ENCODE measurements around the gene PNCK.
A peak's percentile ranks its signal among the peaks of the same experiment; 100 is the strongest.

PNCK gene

DNA sequence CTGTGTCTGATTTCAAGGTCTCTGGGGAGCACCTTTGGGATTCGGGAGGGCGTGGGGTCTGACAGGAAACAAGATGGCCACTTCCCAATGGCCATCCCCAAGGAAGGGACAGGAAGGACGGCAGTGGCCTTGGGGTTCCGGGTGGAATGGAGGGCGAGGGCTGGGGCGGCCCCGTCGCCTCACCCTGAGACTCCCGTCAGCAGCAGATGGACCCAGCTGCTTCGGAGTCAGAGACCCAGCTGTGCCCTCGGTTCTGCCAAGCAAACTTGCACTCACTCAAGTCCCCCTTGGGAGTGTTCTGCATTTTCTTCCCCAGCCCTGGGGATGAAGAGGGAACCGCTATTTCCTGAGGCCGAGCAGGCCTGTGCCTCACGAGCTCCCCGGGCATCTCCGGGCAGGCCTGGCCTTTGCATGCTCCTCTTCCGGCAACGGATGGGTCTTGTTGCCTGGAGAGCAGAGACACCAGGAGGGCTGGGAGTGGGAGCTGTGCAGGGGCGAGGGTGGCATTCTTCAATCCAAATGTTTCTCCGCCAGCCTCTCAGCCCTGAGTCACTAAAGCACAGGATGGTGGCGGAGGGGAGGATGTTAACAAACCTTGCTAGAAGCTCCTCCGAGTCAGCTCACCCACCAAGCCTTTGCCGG, 33.4 kb downstream of the PNCK start:
- DNase-seq: no peak

DNA sequence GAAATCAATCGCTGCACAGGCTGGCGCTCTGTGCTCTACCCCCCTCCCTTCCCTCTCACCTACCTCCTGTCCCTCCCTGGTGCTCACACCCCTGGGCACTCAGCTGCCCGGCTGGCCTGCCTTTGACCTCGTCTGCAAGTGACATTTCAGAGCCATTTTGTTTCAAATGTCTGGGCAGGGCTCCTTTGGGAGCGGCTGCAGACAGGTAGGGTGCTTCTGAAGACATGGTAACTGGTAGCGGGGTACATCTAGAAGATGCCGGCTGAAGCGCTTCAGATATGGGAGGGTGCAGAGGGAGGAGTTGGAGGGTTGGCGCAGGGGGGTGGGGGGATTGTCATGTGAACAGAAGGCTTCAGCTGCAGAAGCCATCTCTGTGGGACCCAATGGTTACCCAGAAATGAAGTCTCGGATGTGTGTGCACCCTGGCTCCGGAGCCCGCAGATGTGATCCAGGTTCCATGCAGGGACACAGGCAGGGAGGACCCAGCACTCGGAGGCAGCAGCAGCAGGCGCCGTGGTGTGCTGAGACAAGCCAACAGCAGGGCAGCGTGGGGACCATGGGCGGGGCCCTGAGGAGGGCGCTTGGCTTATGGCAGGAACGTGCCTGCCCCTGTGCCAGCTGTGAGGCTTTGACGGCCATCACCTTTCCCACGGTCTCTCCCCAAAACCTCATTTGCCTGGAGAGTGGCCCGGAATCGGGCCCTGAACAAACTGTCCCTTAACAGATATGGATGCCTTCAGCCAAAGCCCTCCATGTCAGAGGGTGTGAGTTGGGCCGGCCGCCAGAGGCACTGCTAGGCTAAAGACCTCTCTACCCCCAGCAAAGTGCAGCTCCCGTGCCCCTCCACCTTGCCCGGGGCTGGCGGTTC, 34.2 kb downstream of the PNCK start:
- peak; percentile 23 for DNase-seq

DNA sequence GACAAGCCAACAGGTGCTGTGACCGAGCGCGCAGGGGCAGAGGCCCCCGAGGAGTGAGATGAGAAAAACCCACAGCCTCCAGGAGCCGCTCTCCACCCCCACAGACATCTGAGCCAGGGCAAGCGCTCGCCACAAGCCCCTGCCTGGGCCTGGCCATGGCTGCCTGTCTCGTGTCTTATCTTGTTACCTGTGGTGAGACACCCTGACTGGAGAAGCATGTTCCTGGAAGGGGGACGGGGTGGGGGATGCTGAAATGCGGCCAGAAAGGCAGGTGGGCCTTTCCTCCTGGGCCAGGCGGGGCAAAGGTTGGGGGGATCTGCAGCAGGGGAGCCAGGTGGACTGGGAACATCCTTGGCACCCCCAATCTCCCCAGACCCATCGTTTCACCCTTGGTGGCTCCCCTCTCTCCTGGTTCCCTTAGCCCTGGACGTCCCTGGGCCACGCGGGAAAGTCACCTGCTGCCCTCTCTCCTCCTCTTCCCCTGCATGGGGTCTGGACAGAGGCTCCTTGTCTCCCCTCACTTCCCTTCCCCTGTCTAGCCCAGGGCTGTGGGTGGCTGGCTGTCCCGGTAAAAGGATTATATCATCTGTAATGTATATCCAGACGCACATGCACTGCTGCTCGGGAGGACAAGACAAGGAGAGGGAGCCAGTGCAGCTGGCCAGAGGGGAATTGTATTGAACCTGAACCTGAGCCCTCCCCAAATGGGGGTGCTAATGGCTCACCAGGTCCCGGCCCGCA, 35.0 kb downstream of the PNCK start:
- no peak for DNase-seq

DNA sequence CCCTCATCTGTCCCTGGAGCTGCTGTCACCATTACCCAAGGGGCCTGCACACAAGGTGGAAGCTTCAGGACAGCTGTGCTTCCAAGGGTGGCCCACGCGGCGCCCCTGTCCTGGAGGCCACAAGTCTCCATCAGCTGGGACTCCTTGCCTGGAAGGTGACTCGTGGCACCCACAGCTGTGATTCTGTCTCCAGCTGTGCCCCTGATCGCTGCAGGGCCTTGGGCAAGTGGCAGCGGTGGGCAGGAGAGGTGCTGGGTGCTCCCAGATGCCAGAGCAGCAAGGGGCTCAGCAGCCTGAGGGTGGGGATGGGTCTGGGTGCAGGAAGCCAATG, 35.6 kb downstream of the PNCK start:
- no peak for DNase-seq

DNA sequence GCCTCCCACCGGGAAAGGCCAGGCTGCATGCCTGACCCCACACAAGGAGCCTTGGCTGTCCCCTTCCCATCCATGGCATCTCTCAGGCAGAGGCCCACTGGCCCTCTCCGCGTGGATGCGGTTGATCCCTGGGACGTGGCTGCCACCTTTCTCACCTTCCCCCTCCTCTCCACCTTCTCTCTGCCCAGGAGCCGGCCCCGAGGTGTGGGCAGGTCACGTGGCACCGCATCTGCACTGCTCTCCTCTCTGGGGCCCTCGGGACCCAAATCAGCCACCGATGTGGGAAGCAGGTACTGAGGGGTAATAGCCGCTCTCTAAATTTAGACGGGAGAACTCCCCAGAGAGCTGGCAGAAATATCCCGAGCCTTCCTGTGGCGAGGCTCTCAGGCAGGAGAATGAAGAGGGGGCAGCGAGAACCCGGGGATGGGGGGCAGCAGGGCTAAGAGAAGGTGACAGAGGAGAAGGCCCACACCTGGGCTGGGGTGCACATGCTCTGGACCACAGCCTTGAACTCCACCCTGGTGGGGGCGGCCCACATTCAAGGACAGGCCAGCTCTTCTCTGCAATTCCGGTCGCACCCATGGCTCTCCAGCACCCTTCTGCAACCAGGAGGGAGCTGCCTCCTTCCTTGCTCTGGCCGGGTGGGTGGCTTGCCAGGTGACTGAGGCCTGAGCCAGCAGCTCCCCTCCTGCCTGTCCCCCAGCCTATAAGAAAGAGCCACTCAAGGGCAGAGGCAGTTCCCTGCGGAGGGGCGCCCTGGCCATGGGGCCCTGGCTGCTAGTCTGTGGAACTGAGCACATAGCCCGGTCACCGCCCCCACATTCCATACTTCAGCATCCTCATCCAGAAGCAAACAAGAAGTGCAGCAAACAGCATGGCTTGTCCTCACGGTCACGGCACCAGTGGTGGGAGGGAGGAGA, 36.2 kb downstream of the PNCK start:
- no peak for DNase-seq

DNA sequence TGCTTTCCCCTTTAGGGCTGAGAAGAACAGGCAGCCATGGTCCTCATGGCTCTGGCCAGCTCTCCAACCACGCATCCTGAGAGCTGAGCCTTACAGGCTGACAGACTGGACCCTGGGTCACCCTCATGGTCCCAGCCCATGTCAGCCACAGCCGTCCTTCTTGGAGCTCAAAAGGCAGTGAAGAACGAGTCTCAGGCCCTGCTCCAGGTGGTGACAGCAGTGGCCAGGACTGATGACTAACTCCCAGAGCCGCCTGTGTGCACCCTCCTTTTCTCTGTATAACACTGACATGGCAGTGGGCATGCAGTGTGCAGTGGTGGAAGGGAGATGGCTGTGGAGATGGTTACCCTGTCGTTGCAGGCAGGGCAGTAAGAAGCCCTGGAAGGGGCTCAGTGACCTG, 36.9 kb downstream of the PNCK start:
- DNase-seq: no peak

DNA sequence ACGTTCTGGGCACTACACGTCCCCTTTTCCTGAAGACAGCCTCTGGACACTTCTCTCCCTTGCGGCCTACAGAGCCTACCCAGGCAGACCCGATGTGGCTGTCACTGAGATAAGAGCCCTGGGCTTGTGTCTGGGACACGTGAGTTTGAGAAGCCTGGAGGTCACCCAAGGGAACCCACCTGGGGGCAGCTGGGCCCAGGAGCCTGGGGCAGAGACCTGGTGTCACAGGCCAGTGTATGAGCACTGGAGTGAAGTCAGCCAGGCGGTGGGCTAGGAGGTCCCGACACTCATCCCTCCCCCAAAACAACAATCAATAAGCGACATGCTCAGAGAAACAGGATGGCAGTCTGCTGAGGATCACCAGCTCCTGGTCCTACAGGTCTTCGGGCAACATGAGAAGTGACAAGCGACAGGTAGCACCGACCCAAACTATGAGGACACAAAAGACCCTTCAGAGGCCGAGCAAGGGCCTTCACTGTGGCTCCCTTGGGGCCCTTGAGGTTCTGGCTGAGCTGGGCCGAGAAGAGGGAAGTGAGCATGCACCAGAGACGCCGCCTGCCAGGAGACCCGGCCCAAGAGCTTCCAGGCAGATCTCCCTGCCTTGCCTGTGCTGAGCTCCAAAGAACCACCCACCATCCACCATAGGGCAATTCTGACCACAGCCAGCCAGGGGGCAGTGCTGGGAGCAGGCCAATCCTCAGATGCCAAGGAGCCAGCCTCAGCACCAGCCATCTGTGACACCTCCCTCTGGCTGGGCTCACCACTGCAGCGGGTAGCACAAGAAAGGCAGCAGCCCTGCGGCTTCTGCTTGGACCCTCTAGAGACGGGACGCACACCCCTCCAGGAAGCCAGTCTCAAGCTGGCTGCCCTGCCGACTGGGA, 37.6 kb downstream of the PNCK start:
- peak; percentile 82 for DNase-seq

DNA sequence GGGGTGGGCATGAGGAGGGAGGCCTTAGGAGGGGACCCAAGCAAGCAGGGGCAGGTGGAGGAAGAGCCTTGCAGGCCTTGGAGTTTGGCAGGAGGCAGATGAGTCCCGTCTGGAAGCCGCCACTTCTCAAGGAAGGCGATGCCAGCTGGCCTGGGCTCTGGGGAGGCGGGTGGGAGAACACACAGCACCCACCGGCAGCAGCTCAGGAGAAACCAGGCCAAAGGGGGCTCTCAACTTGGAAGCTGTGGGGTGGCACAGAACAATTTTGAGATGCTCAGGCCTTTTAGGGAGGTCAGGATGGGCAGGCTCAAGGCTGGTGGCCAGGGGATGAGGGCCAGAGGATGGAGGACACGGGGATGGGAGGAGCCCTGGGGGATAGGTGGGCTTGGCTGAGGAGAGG, 38.2 kb downstream of the PNCK start:
- no peak for DNase-seq

DNA sequence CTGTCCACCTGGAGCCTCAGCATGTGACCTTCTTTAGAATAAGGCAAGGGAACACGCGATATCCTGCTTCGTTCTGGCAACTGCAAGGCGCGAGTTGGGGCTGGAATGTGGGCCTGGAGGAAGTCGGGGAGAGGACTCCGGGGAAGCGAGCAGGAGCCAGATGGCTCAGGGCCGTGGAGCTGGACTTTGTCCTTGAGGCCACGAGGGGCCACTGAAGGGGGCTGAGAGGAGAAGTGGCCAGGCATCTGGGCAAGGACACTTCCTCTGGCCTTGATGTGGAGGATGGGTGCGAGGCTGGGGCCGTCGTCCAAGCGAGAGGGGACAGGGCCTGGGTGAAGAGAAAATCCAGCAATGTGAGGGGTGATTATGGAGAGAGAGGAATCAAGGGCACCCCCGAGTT, 38.8 kb downstream of the PNCK start:
- no peak for DNase-seq

DNA sequence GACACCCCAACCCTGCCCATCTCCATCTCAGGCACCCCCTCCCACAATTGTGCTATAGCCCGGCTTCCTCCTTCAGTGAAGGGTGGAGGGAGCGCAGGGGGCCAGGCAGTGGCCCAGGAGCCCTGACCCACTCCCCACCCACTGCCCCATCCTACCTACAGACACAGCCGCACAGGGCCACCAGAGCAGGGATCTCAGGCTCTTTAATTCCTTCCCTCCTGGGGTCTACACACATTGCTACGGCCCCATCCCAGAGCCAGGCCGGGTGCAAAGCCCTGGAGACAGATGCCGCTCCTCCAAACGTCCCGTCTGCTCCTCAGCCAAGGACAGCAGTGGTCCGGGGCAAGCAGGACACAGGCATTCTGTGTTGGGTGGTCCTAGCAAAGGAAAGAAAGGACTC, 39.4 kb downstream of the PNCK start:
- no peak for DNase-seq

DNA sequence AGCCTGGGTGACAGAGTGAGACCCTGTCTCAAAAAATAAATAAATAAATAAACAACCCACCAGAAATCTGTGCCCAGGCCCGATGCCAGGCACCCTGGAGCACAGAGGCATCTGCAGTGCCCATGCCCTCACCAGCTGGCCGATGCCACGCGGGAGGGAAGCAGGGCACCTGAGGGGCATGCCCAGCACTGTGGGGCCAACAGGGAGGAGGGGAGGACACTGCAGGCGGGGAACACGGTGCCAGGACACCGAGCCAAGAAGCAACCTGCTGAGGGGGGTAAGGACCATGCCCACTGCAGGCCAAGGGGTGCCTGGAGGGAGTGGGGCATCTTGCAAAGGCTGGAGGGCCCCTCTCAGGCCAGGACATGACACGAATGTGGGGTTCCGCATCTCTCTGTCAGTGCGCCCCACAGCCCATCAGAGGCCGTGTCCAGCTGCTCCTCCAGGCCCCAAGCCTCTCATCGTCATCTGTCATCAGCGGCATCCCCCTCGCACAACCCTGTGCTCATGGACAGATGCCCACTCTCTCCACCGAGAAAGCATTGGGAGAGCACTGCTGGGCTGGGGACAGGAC, 39.9 kb downstream of the PNCK start:
- DNase-seq: no peak

DNA sequence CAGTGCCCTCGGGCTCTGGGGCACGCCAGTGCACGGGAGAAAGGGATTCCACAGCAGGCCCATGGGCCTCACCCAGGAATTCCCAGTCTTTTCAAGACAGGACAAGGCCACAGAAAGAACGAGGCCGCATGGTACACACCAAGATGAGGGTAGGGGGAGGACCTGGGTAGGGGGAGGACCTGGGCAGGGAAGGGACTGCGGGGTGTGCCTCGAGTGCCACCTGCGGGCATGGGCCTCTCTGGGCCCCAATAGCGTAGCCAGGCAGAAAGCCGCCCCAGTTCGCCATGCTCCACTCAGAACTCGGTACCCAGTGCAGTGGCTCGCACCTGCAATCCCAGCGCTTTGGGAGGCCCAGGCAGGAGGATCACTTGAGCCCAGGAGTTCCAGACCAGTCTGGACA, 40.6 kb downstream of the PNCK start:
- DNase-seq: no peak

DNA sequence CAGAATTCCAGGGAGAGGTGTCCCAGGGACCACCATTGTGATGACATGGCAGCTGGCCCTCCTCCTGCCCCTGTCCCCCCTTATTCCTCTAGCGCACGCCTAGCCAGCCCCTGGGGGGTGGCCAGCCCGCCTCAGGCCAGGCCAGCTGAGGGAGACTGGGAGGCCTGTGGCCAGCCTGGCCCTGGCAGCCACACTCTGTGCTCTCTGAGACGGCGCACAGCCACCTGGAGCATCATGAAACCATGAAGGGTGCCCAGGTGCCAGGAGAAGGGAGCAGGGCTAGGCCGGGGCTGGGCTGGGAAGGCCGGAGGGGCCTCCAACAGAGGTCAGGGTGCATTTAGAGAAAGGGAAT, 41.0 kb downstream of the PNCK start:
- no peak for DNase-seq

DNA sequence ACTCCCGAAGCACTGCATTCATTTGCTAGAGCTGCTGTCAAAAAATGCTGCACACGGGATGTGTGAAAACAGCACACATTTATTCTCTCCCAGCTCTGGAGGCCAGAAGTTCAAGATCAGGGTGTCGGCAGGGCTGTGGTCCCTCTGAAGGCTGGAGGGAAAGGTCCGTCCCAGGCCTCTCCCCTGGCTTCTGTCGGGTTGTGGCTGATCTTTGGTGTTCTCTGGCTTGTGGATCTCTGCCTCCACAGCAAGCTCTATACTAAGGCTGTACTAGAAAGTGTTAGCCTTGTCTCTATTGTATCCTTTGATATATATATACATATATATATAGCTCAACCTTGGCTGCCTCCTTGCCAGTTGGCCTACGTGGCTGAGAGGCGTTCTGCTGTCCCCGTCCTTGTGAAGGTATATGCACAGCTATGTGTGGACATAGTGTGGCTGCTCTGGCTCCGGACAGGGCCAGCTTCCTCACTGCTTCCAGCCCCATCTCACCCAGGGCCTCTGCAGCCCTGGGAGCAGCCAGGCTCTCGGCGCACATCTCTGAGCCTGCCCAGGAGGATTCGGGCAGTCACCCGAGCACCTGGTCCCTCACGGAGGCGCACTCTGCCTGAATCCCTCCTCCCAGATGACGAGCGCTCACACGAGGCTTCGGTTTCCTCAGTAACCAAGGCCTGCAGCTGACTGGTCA, 41.6 kb downstream of the PNCK start:
- no peak for DNase-seq

DNA sequence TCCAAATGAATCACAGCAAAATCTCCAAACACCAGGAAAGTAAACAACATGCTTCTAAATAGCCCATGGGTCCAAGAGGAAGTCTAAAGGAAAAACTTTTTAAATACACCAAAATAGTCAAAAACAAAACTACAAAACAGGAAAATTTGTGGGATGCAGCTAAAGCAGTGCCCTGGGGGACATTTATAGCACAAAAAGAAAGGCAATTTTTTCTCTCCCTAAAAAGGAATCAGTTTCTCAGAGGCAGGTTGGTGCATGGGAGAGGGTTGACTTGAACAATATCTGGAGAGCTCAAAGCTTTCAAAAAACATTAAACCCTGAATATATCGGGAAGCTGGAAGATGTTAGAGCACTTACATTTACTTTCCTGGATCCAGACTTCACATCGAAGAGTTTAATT, 42.3 kb downstream of the PNCK start:
- DNase-seq: no peak

DNA sequence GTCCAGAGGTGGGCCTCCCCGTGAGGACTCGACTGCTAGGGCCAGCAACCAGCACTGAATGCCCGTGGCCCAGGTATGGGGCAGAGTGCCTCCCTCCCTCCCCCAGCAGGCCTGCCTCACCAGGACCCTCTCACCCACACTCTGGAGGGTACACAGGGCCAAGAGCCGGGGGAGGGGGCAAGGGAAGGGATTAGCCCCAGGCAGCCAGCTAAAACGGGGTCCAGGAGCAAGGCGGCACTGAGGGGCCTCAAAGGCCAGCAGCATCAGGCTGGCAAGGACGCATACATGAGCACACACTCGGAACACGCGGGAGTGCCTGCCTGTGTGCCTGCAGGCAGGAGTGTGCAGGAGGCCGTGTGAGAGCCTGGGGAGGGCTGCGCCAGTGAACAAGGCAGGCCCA, 44.9 kb downstream of the PNCK start:
- no peak for DNase-seq

DNA sequence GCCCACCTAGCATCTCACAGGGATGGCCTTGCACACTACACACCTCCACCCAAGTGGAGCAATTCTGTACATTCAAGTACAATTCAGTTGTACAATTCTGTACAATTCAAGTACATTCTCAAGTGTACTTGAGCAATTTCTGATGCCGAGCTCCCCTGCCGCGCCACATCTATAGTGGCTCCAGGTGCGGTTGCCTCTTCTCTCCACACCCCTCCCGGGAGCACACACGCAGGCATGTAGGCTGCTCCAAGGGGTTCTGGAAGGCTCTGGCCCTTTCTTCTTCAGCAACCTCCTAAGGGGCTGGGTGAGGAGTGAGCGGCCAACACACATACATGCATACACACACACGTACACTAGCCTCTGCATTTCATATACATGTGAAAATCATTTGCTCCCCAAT, 45.5 kb downstream of the PNCK start:
- DNase-seq: no peak

DNA sequence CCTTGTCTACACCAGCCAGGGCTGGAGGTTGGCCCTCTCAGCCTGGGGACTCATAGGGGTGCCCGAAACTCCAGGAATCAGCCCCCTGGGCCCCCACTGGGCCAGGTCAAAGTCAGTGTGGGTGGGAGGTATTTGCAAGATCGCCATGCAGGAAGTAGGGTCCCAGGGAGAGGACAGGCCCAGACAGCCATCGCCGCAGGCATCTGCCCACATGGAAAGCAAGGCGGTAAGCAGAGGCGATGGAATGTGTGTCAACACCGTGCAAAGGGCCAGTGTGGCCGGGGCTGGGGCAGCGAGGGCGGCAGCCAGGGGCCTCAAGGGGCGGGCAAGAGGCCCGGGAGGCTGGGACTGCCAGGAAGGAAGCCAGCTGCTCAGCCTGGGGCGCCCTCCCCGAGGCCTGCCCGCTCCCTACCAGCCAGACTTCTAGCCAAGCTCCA, 45.9 kb downstream of the PNCK start:
- DNase-seq: no peak

DNA sequence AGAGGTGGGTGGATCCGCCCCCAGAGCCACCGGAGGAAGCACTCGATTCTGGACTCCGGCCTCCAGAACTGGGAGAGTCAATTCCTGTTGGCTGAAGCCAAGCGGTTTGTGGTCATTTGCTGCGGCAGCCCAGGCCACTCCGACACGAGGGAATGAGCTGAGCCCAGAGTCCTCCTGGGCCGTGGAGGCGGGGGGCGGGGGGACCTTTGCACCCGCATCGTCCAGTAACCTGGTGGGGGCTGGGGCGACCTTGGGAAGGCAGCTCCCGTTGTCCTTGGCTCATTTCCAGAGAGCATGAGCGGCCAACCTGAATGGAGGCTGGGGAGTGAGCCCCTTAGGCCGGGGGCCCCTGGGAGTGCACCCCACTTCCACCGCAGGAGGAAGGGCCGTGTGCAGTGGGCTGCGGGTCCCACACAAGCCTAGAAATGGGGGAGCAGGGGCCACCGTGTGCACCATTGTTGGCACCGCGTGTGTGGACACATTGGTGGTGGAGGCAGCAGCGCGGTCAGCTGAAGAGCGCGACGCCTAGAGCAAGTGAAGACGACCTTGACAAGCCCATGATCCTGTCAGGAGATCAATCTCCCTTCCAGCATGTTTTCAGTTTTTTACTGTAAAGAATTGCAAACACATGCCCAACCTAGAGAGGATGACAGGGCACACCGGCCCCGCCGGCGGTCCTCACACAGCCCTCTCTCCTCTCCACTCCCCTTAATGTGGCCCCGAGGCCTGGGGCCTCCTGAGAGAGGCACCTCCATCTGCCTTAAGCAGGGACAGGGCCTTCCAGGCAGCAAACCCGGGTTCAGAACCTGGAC, 46.5 kb downstream of the PNCK start:
- no peak for DNase-seq

DNA sequence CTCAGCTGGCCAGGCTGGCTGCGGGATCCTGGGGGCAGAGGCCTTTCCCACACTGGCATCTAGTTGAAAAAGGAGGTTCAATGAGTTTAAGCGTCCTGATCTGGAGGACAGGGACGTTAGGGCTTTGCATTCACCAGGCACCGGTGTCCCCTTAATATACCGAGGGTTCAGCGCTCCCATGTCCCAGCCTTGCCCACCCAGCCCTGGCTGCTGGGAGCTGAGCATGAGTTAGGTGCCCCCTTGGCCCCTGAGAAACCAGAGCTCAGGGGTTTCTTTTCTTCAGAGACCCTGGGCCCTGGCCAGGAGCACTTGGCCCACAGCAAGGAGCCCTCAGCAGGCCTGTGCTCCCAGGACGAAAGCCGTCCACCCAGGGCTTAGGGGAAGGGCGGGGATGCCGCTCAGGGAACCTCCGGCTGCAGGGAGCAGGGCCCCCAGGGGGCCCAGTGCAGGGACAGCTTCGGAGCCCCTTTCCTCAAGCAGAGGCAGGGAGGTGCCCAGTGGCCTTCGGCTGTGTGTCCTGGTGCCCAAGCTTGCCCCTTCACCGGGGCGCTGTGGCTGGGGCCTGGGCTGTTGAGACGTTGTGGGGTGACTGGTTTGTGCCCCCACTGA, 47.5 kb downstream of the PNCK start:
- DNase-seq: no peak
